Liver (tissue), 9 donors: ENCODE results near the gene C8G. TPM values are rescaled to one million over a fixed set of nuclear protein-coding genes. Genes with fewer than 3 reads are reported as not detected.

Source experiments
- DNase-seq: peaks from one replicate; pipeline ENCODE4 v3.0.0-alpha.2; 2017; ENCODE audit warnings: low spot score
- H3K27ac ChIP-seq, 2 donors: one replicate each; pipeline ENCODE4 v1.7.0; 2013; ENCODE audit warnings: inconsistent platforms in 2 of 2, low read length in 2 of 2, control low read depth in 1 of 2, low read depth in 1 of 2, mild to moderate bottlenecking in 1 of 2
- H3K27me3 ChIP-seq, 4 donors: one replicate each; pipeline versions ENCODE4 v1.6.1 to v1.7.0; 2013; ENCODE audit warnings: low read length in 3 of 4, inconsistent platforms in 1 of 4, mild to moderate bottlenecking in 1 of 4, moderate library complexity in 1 of 4; ENCODE audit not compliant: control insufficient read depth in 4 of 4, insufficient read depth in 4 of 4
- H3K36me3 ChIP-seq, 4 donors: one replicate each; pipeline versions ENCODE4 v1.6.1 to v1.7.0; 2013; ENCODE audit warnings: low read length in 3 of 4, mild to moderate bottlenecking in 3 of 4, low read depth in 1 of 4, moderate library complexity in 1 of 4; ENCODE audit not compliant: control insufficient read depth in 4 of 4, insufficient read depth in 3 of 4
- H3K4me1 ChIP-seq, 4 donors: one replicate each; pipeline versions ENCODE4 v1.6.1 to v1.7.0; 2013; ENCODE audit warnings: low read length in 3 of 4, mild to moderate bottlenecking in 3 of 4, moderate library complexity in 1 of 4; ENCODE audit not compliant: control insufficient read depth in 4 of 4, insufficient read depth in 4 of 4
- H3K4me3 ChIP-seq, 3 donors: one replicate each; pipeline versions ENCODE4 v1.6.1 to v1.7.0; 2013; ENCODE audit warnings: low read length in 3 of 3, control low read depth in 1 of 3, low read depth in 1 of 3, mild to moderate bottlenecking in 1 of 3
- H3K9ac ChIP-seq, 2 donors: one replicate each; pipeline ENCODE4 v1.7.0; 2013; ENCODE audit warnings: low read length in 2 of 2, mild to moderate bottlenecking in 2 of 2, moderate library complexity in 2 of 2, control low read depth in 1 of 2, low read depth in 1 of 2
- H3K9me3 ChIP-seq, 4 donors: one replicate each; pipeline versions ENCODE4 v1.6.1 to v1.7.0; 2013; ENCODE audit warnings: low read length in 3 of 4; ENCODE audit not compliant: control insufficient read depth in 4 of 4
- ATF3 ChIP-seq: IDR thresholded peaks from 2 replicates; pipeline ENCODE4 v1.6.1; 2016; ENCODE audit warnings: antibody characterized with exemption
- CTCF ChIP-seq: fragments of 150-350 bp; IDR thresholded peaks from 2 replicates; pipeline ENCODE4 v1.5.1; 2017; ENCODE audit warnings: improper control_type of control experiment, low read depth, low read length; ENCODE audit not compliant: missing input control
- EGR1 ChIP-seq, 2 donors: IDR thresholded peaks; 2 replicates each; pipeline ENCODE4 v1.6.1; 2016 to 2018; ENCODE audit warnings: antibody characterized with exemption in 2 of 2, low read depth in 2 of 2
- FOXA1 ChIP-seq: IDR thresholded peaks from 2 replicates; pipeline ENCODE4 v1.6.1; 2016; ENCODE audit warnings: antibody characterized with exemption
- FOXA2 ChIP-seq: IDR thresholded peaks from 2 replicates; pipeline ENCODE4 v1.6.1; 2016; ENCODE audit warnings: antibody characterized with exemption
- GABPA ChIP-seq, 2 donors: IDR thresholded peaks in 1 of 2; conservative IDR thresholded peaks in 1 of 2; 2 replicates each; pipeline ENCODE4 v1.6.1; 2016; ENCODE audit warnings: antibody characterized with exemption in 2 of 2, mild to moderate bottlenecking in 1 of 2, moderate library complexity in 1 of 2
- HNF4A ChIP-seq, 2 donors: conservative IDR thresholded peaks; 2 replicates each; pipeline ENCODE4 v1.6.1; 2016; ENCODE audit warnings: antibody characterized with exemption in 2 of 2, mild to moderate bottlenecking in 2 of 2
- HNF4G ChIP-seq: IDR thresholded peaks from 2 replicates; pipeline ENCODE4 v1.6.1; 2016; ENCODE audit warnings: antibody characterized with exemption
- JUND ChIP-seq, 2 donors: IDR thresholded peaks; 2 replicates each; pipeline ENCODE4 v1.6.1; 2016; ENCODE audit warnings: antibody characterized with exemption in 2 of 2
- MAX ChIP-seq: IDR thresholded peaks from 2 replicates; pipeline ENCODE4 v1.6.1; 2016; ENCODE audit warnings: antibody characterized with exemption
- NR2F2 ChIP-seq: IDR thresholded peaks from 2 replicates; pipeline ENCODE4 v1.6.1; 2016; ENCODE audit warnings: antibody characterized with exemption
- RAD21 ChIP-seq, 2 donors: IDR thresholded peaks; 2 replicates each; pipeline ENCODE4 v1.6.1; 2016; ENCODE audit warnings: antibody characterized with exemption in 2 of 2, mild to moderate bottlenecking in 2 of 2
- REST ChIP-seq: IDR thresholded peaks from 2 replicates; pipeline ENCODE4 v1.6.1; 2016; ENCODE audit warnings: antibody characterized with exemption, mild to moderate bottlenecking
- RXRA ChIP-seq, 2 donors: IDR thresholded peaks; 2 replicates each; pipeline ENCODE4 v1.6.1; 2017 to 2018; ENCODE audit warnings: antibody characterized with exemption in 2 of 2, mild to moderate bottlenecking in 1 of 2
- SP1 ChIP-seq: IDR thresholded peaks from 2 replicates; pipeline ENCODE4 v1.6.1; 2018; ENCODE audit warnings: antibody characterized with exemption, mild to moderate bottlenecking
- TAF1 ChIP-seq: conservative IDR thresholded peaks from 2 replicates; pipeline ENCODE4 v1.6.1; 2016; ENCODE audit warnings: antibody characterized with exemption, mild to moderate bottlenecking
- YY1 ChIP-seq: IDR thresholded peaks from 2 replicates; pipeline ENCODE4 v1.6.1; 2016; ENCODE audit warnings: antibody characterized with exemption, mild to moderate bottlenecking
- WGBS: extraction: QIAGEN DNeasy Blood & Tissue Kit; methylation state at CpG from one replicate; pipeline ENCODE4 v1.1.7; 2013; 5-methylcytosine and 5-hydroxymethylcytosine counted together
- polyA plus RNA-seq, 2 donors: library from polyadenylated mRNA; stranded (reverse) in 1 of 2; unstranded in 1 of 2; fragments of 200-250 nt in 1 of 2; fragments of >200 nt in 1 of 2; fragmentation: Nextera tagmentation in 1 of 2; extraction: Ambion mirVana in 1 of 2; gene quantifications; one replicate each; pipeline versions ENCODE4 v1.2.1 to v1.2.3, GENCODE V29; 2013 to 2015
- total RNA-seq, 2 donors: library from RNA; depleted of rRNA; stranded (reverse); fragments of >200 nt; gene quantifications; one replicate each; pipeline ENCODE4 v1.2.3, GENCODE V29; 2014
- donor health status: healthy.
- donor health status: healthy.
- donor health status: healthy.
- donor health status: healthy.
- donor health status: healthy.

The C8G gene
- total and polyA plus RNA-seq, 4 donors, result 25.1 to 1,117 (median 607) TPM

- DNase-seq, result no peak
- Histone ChIP-seq H3K4me1 (peaks cover 0 to 2% (median 0%) of the 10 kb centered on the region in 4 donors), H3K27ac (no peak overlapping the region), H3K27me3 (no peaks in the 10 kb centered on the region), H3K9ac (no peak overlapping the region), H3K9me3 (no peaks in the 10 kb centered on the region), H3K4me3 (no peak overlapping the region), H3K36me3 (no peaks in the 10 kb centered on the region)
- no peak for TF ChIP-seq GABPA (IDR thresholded peaks at IDR 0.05 in 1 of 2, conservative IDR thresholded peaks at IDR 0.05 in 1 of 2)
- TF ChIP-seq JUND (IDR thresholded peaks at IDR 0.05), result no peak
- TF ChIP-seq REST, result no peak
- no peak for TF ChIP-seq FOXA2
- TF ChIP-seq FOXA1, result no peak
- TF ChIP-seq YY1, result no peak
- no peak for TF ChIP-seq HNF4G
- no peak for TF ChIP-seq RAD21 (IDR thresholded peaks at IDR 0.05)
- WGBS, result 96% methylated on average over 9 of the region's 9 CpGs
These were observed 10.9 kb downstream of the C8G start for GRCh38 chr9:136955943-136956335.

- no peak overlapping the region for H3K4me3 ChIP-seq
- 97% methylated on average over 4 of the region's 4 CpGs for WGBS
- no peak for DNase-seq
- H3K9me3 ChIP-seq, result no peaks in the 10 kb centered on the region
- H3K9ac ChIP-seq, result no peak overlapping the region
- no peaks in the 10 kb centered on the region for H3K27me3 ChIP-seq
- no peak overlapping the region for H3K27ac ChIP-seq
- H3K36me3 ChIP-seq, result no peaks in the 10 kb centered on the region
- TF ChIP-seq TAF1 (no peak), SP1 (no peak), CTCF (no peak), HNF4A (conservative IDR thresholded peaks at IDR 0.05) (no peak), FOXA2 (no peak), REST (no peak), MAX (no peak), EGR1 (IDR thresholded peaks at IDR 0.05; ENCODE audit: low read depth in 2 of 2) (no peak), RXRA (IDR thresholded peaks at IDR 0.05) (no peak), NR2F2 (no peak), RAD21 (IDR thresholded peaks at IDR 0.05) (no peak), JUND (IDR thresholded peaks at IDR 0.05) (no peak), HNF4G (no peak), GABPA (IDR thresholded peaks at IDR 0.05 in 1 of 2, conservative IDR thresholded peaks at IDR 0.05 in 1 of 2) (no peak), FOXA1 (no peak), ATF3 (no peak)
- no peaks in the 10 kb centered on the region for H3K4me1 ChIP-seq
These were observed 11.6 kb downstream of the C8G start for GRCh38 chr9:136956604-136957003.
